Stimulated activated CD8-positive, alpha-beta memory T cell treated with anti-CD3 and anti-CD28 coated beads, Interleukin-15, amount 100 ng/mL, for 48 hours (primary cell): ENCODE measurements around the gene MKRN2OS.

ENCODE experiments used
- DNase-seq, 2 donors: peaks; one replicate each; pipeline ENCODE4 v3.0.0-alpha.2; 2020; ENCODE audit warnings: low read depth in 2 of 2

Gene MKRN2OS

DNA sequence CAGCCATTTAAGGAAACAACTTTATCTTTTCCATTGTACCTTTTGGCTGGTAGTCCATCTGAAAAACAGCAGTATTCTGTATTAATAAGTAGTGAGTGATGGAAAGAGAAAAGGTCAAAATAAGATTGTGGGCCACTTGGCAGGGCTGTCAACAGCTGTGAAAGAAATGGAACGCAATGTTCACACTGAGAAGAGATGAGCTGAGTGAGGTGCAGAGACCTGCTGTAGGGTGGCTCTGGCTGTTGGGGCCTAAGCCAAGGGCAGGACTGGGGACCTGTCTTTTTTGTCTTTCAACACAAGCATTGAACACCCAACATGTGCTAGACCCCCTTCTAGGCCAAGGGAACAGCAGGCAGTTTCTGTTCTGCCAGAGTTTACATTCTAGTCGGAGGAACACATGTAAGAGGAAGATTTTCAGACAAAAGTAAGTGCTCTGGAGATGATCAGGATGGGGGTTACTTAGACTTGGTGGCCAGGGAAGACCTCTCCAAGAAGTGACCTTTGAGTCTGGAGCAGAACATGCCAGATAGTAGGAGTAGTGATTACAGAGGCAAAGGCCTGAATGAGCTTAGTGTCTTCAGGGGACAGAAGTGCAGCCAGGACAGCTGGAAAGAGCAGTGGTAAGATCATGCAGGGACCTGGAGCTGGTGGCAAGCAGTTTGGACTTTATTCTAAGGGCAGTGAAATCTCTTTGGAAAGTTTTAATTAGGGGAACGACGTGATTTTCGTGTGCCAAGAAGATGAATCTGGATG, 31.4 kb downstream of the MKRN2OS start:
- DNase-seq: no peak

DNA sequence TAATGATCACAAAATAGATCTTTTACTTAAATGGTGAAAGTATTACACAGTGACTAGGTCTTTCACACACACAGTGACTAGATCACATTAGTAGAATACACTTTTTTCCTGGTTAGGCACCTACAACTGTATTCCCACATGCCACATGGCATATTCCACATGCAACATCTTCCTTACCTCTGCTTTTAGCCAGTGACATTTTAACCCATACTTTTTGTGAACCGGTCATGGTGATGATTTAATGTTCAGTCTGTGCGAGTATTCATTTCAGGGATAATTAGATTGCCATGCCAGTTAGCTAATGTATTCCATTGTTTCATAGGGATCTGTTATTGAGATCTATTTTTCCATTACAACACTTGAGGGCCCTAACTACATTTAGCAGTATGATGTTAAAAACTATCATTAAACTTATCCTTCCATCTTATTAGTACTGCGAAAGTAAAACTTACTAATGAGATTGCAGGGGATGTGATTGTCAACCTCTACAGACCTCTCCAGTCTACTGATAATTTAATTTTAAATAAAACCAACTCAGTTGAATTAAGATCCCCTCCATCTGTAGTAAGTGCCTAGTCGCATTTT, 32.7 kb downstream of the MKRN2OS start:
- no peak for DNase-seq

DNA sequence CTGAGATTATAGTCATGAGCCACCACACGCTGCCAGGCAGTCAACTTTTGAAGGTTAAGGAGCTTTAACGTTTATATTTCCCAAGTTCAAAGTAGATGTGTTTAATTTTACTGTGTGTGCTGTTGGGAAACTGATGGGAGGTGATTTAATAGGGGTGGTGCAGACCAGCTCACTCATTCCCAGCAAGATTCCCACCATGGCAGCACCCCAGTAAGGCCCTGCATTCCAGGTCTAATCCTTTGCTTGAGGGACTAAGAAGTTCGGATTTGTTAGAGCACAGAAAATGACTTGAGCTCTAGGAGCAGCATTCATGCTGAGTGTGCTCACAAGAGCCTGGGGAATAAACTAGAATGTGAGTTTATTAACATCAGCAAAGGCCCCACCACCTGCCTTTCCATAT, 35.8 kb downstream of the MKRN2OS start:
- no peak for DNase-seq

DNA sequence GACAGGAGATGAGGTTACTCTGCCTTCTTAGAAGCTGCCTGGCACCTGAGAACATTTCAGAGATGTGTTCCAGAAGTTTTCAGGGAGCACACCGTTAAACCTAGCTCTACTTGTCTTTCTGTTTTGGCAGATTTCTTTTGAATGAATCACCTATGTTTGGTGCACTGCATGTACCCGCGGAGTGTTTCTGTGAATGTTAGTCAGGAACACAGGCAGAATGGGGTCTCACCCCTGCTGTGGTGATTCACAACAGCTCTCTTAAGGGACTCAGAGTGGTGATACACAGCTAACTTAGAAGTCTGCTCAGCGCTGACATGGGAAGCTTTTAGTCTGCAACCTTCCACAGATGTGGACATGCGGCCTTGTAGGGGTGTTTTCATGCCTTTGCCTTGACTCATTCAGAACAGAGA, 37.0 kb downstream of the MKRN2OS start:
- no peak for DNase-seq

DNA sequence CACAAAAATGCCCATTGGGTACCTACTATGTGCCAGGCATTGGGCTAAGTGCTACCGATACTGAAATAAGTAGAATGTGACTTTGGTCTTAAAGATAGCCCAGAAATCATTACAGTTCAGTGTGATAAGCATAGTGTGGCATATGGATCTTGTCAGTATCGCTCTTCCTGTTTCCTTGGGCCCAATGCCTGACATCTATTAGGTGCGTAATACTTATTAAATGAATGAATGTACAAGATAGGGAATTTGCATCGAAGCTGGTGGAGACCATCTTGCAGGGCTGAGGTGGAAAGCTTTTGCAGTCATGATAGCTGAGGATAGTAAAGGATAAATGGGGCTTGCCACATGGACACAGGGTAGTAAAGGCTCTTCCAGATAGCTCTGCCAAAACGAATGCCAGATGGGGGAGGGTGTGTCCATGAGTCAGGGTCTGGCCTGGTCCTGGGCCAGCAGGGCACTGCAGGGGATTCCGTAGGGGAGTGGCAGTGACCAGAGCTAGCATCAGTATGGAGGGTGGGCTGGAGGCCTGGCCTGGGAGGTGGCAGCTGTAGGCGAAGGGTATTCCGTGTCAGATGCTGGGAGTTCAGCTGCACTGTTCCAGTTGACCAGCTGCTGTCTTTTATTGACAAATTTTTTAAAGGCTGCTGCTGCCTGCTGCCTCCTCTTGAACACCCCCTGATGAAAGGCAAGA, 37.6 kb downstream of the MKRN2OS start:
- DNase-seq: no peak

DNA sequence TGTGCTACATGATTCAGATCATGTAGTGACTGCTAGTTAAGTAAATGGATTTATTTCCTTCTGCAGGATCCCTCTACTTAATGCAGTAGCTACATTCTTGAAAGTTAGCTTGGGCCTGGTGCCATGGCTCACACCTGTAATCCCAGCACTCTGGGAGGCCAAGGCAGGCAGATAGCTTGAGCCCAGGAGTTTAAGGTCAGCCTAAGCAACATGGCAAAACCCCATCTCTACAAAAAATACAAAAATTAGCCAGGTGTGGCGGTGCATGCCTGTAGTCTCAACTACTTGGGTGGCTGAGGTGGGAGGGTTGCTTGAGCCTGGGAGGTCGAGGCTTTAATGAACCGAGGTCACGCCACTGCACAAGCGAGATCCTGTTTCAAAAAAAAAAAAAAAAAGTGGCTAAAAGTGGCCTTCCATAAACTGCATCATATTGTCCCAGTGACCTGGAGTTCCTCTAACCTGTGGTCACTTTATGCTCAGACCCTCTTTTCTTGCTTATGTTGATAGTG, 39.0 kb downstream of the MKRN2OS start:
- DNase-seq: no peak

DNA sequence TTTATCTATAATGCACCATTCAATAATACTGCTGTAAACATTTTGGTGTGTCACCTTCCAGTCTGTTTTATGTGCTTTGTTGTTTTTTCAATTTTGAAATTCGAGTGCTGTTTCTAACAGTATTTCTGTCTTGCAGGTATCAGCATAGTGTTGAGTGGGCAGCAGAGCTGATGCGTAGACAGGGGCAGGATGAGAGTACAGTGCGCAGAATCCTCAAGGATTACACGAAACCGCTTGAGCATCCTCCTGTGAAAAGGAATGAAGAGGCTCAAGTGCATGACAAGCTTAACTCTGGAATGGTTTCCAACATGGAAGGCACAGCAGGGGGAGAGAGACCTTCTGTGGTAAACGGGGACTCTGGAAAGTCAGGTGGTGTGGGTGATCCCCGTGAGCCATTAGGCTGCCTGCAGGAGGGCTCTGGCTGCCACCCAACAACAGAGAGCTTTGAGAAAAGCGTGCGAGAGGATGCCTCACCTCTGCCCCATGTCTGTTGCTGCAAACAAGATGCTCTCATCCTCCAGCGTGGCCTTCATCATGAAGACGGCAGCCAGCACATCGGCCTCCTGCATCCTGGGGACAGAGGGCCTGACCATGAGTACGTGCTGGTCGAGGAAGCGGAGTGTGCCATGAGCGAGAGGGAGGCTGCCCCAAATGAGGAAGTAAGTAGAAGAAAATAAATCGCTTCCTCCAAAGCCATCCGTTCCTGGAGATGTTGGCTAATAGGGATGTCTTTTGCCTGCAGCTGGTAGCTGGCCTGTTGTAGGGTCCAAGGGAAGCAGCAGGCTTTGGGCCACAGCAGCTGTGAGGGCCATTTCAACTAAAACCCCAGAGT, 42.0 kb downstream of the MKRN2OS start:
- DNase-seq: no peak

DNA sequence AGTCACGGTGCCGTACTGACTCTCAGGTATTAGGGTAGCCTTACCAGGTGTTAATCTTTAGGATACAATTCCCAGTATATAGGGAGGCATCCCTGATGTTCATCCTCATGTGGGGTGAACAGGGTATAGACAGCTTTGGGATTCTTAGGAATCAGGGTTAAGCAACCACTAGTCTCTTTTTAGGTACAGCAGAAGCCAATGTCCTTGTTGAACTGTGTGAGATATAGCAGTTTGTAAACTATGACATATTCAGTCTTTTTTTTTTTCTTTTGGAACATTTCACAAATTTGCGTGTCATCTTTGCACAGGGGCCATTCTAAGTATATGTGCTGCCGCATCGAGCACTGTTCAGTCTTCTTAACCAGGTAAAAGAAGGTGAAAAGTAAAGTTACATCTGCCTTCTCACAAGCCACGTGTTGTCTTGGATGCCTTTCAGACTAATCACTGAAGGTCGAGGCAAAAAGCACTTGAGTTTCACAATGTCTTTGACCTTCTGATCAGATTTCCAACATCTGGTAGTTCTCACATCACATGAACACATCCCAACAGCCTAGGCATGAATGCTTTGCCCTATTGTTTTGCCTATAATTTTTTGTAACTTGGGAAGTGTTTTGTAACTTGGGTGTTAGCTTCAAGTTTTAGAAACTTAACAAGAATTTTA, 43.8 kb downstream of the MKRN2OS start:
- no peak for DNase-seq

DNA sequence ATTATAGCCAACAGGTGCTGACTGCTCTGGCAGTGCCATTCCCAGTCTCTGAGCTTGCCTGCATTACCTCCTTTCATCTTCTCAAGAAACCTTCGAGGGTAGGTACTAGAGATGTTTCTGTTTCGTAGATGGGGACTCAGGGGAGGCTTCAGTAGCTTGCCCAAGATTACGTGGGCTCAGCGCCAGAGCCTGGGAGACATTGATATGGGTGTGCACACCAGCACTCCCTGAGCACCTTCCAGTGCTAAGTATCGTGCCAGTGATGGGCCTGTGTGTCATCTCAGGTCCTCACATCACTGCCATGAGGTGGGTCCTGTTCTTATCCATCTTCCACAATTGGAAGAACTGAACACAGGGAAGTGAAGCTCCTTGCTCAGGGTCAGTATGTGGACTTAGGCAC, 45.8 kb downstream of the MKRN2OS start:
- no peak for DNase-seq

DNA sequence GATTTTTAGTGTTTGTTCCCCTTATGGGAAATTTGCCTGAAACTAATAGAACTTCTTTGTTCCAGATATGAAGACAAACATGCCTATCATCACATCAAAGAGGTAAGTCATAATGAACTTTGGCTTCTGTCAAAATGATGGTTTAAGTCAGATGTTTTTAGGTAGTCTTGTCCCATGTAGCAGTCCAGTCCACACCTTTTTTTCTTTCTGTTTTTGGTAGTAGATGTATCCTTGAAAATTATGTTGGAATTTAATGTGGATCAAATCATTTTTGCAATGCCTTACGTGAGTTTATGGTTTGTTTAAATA, 48.9 kb downstream of the MKRN2OS start:
- DNase-seq: no peak

DNA sequence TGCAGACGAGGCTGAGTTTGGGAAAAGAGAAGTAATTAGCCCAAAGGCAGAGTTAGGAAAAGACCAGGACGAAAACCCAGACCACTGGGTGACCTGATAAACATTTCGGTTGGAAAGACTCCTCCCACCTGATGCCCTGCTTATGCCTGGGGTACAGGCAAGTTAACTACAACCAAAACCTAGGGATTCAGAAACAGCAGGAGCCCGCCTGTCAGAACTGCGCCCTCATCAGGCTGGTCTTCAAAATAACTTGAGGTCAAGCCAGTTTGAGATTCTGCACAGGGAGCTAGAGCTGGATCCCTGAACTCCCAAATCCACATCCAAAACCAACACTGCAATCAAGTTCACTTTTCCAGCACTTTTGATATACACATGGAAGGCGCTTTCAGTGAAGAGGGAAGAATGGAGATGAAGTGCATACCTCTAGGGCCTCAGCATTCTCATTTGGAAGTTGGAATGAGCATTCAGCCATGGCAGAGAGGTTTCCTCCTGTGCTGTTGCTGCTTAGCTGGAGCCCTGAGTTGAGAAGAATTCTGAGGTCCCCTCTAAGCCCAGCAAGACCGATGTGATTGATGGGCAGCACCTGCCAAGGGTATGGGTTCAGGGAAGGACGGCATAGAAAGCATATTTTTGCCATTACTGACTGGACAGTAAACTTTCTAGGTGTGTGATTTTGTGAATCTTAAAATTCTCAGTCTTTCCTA, 49.4 kb downstream of the MKRN2OS start:
- no peak for DNase-seq

DNA sequence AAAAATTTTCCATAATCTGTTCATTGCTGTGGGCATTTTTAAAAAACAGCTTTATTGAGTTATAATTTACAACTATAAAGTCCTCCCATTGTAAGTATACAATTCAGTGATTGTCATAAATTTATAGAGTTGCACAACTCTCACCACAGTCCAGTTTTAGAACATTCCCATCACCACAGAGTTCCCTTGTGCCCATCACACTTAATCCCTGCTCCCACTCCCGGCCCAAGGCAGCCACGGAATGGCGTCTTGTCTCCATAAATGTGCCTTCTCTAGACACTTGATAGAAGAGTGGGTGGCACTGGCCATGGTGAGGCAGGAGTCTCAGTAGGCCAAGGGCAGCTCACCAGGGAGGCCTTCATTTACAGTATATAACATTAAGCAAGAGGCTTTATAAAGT, 54.8 kb downstream of the MKRN2OS start:
- DNase-seq: no peak

DNA sequence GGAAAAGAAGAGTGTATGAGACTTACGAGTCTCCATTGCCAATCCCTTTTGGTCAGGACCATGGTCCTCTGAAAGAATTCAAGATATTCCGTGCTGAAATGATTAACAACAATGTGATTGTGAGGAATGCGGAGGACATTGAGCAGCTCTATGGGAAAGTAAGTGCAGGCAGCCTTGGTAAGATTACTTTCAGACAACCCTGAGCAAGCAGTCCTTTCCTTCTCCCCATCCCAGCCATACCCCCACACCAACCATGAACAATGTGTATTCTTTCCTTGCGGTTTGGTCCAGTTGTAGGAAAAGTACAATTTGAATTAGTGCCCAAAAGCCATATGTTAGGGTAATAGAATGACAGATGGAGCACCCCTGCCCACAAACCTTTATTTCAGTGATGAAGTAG, 55.5 kb downstream of the MKRN2OS start:
- DNase-seq: no peak
